GM19455 (cell line): ENCODE results near the gene ZNF592.

Source experiments
- ATAC-seq: cut with Tn5 transposase; IDR thresholded peaks from one replicate; pipeline ENCODE4 v1.9.1; 2021; ENCODE audit not compliant: unreplicated experiment

ZNF592 gene

GRCh38 chr15:84824260-84825007, 76.0 kb downstream of the ZNF592 start:
- ATAC-seq = no peak

- ATAC-seq = no peak
Measured at GRCh38 chr15:84826369-84826823, 78.0 kb downstream of the ZNF592 start.

- no peak for ATAC-seq
Measured at GRCh38 chr15:84827246-84827645, 78.9 kb downstream of the ZNF592 start.

GRCh38 chr15:84828086-84828908, 79.9 kb downstream of the ZNF592 start:
- no peak for ATAC-seq

- no peak for ATAC-seq
Measured at GRCh38 chr15:84829428-84829827, 81.0 kb downstream of the ZNF592 start.

GRCh38 chr15:84830036-84830435, 81.6 kb downstream of the ZNF592 start:
- no peak for ATAC-seq

- ATAC-seq = no peak
Measured at GRCh38 chr15:84831028-84831427, 82.6 kb downstream of the ZNF592 start.

- ATAC-seq = no peak
Measured at GRCh38 chr15:84831613-84832012, 83.2 kb downstream of the ZNF592 start.

- ATAC-seq = no peak
Measured at GRCh38 chr15:84832448-84833040, 84.2 kb downstream of the ZNF592 start.

- no peak for ATAC-seq
Measured at GRCh38 chr15:84833447-84834228, 85.2 kb downstream of the ZNF592 start.

GRCh38 chr15:84834229-84834955, 86.0 kb downstream of the ZNF592 start:
- no peak for ATAC-seq

- no peak for ATAC-seq
Measured at GRCh38 chr15:84834969-84835368, 86.6 kb downstream of the ZNF592 start.

GRCh38 chr15:84835661-84836337, 87.4 kb downstream of the ZNF592 start:
- ATAC-seq = no peak

GRCh38 chr15:84836844-84837243, 88.5 kb downstream of the ZNF592 start:
- no peak for ATAC-seq

- ATAC-seq = no peak
Measured at GRCh38 chr15:84839714-84840113, 91.3 kb downstream of the ZNF592 start.

- no peak for ATAC-seq
Measured at GRCh38 chr15:84840255-84840654, 91.9 kb downstream of the ZNF592 start.

- ATAC-seq = no peak
Measured at GRCh38 chr15:84840741-84841429, 92.5 kb downstream of the ZNF592 start.

GRCh38 chr15:84842781-84843180, 94.4 kb downstream of the ZNF592 start:
- no peak for ATAC-seq

- no peak for ATAC-seq
Measured at GRCh38 chr15:84844964-84845363, 96.6 kb downstream of the ZNF592 start.
